ENCODE measurements around the gene VASH1.
A peak's percentile ranks its signal among the peaks of the same experiment; 100 is the strongest.

Gene VASH1

GRCh38 chr14:76717508-76718290 lies 43.6 kb upstream of the VASH1 start:
- H2AFZ ChIP-seq (ENCODE audit: low read length), result peak overlapping the region; percentile 19; the same call in 1 of the 2 replicates
- no peak for TF ChIP-seq EZH2phosphoT487 (IDR thresholded peaks at IDR 0.05; ENCODE audit: borderline replicate concordance)
- TF ChIP-seq, protein P1, sequence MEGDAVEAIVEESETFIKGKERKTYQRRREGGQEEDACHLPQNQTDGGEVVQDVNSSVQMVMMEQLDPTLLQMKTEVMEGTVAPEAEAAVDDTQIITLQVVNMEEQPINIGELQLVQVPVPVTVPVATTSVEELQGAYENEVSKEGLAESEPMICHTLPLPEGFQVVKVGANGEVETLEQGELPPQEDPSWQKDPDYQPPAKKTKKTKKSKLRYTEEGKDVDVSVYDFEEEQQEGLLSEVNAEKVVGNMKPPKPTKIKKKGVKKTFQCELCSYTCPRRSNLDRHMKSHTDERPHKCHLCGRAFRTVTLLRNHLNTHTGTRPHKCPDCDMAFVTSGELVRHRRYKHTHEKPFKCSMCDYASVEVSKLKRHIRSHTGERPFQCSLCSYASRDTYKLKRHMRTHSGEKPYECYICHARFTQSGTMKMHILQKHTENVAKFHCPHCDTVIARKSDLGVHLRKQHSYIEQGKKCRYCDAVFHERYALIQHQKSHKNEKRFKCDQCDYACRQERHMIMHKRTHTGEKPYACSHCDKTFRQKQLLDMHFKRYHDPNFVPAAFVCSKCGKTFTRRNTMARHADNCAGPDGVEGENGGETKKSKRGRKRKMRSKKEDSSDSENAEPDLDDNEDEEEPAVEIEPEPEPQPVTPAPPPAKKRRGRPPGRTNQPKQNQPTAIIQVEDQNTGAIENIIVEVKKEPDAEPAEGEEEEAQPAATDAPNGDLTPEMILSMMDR (conservative IDR thresholded peaks at IDR 0.05; ENCODE audit: low read length), result no peak
- no peaks in the 10 kb centered on the region for H3K79me2 ChIP-seq (ENCODE audit: insufficient read depth, low read length)
- no peak overlapping the region for H3K4me2 ChIP-seq (ENCODE audit: low read depth, low read length, poor library complexity, severe bottlenecking)
- H3K9me3 ChIP-seq (ENCODE audit: insufficient read depth, low read depth, low read length), result no peaks in the 10 kb centered on the region
- H3K36me3 ChIP-seq (ENCODE audit: insufficient read depth, low read length), result no peaks in the 10 kb centered on the region
- no peak overlapping the region for H3K9ac ChIP-seq (ENCODE audit: low read depth, low read length, poor library complexity, severe bottlenecking)
- no peaks in the 10 kb centered on the region for H4K20me1 ChIP-seq (ENCODE audit: insufficient read depth, low read length, poor library complexity, severe bottlenecking)
- H3K4me3 ChIP-seq (ENCODE audit: low read length, poor library complexity, severe bottlenecking), result no peak overlapping the region
- no peaks in the 10 kb centered on the region for H3K9me2 ChIP-seq (replicated peaks; ENCODE audit: low read depth, low read length)
- no peaks in the 10 kb centered on the region for H3F3A ChIP-seq (ENCODE audit: low read depth)
- H3K4me1 ChIP-seq (ENCODE audit: insufficient read depth, low read length, poor library complexity, severe bottlenecking), result peaks cover 18% of the 10 kb centered on the region
- H3K27me3 ChIP-seq (ENCODE audit: insufficient read depth, low read length, poor library complexity, severe bottlenecking), result no peaks in the 10 kb centered on the region

DNA sequence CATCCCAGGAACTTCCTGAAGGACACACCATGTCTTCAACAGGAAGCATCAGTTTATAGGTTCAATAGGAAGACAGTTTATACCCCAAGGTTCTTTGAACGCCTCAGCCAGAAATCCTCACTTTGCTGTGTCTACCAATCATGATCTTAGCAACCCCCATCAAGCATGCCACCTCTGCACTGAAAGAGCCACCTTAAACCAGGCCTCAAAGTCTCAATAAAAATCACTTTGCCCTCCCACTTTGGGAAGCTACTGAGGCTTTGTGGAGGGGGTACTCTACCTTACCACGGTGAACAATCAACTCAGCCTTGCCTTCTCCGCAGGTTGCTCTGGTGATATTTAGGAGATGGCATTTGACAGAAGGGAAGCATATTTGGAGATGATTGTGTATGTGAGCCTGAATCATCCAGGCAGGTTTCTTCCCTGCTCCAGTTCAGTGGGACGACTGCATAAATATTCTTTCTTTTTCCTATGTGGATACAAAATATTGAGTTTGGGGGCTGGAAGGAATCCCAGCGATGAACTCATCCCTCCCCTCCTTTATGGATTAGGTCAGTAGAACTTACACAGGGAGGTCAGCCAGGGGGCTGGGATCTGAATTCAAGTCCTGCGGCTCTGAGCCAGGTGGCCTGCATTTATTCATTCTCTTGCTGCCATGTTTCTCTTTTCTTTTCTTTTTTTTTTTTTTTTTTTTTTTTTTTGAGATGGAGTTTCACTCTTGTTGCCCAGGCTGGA lies 42.8 kb upstream of the VASH1 start:
- H3K4me3 ChIP-seq (ENCODE audit: low read length, poor library complexity, severe bottlenecking), result no peak overlapping the region
- no peaks in the 10 kb centered on the region for H3F3A ChIP-seq (ENCODE audit: low read depth)
- H3K9me2 ChIP-seq (replicated peaks; ENCODE audit: low read depth, low read length), result no peaks in the 10 kb centered on the region
- H3K36me3 ChIP-seq (ENCODE audit: insufficient read depth, low read length), result no peaks in the 10 kb centered on the region
- TF ChIP-seq EZH2phosphoT487 (IDR thresholded peaks at IDR 0.05; ENCODE audit: borderline replicate concordance), result no peak
- TF ChIP-seq, protein P1 (conservative IDR thresholded peaks at IDR 0.05; ENCODE audit: low read length), result no peak
- H4K20me1 ChIP-seq (ENCODE audit: insufficient read depth, low read length, poor library complexity, severe bottlenecking), result no peaks in the 10 kb centered on the region
- 0 out of 2 replicates have a peak overlapping the region, but pooled peaks have one; percentile 19 for H2AFZ ChIP-seq (ENCODE audit: low read length)
- no peaks in the 10 kb centered on the region for H3K9me3 ChIP-seq (ENCODE audit: insufficient read depth, low read depth, low read length)
- H3K4me2 ChIP-seq (ENCODE audit: low read depth, low read length, poor library complexity, severe bottlenecking), result no peak overlapping the region
- no peaks in the 10 kb centered on the region for H3K79me2 ChIP-seq (ENCODE audit: insufficient read depth, low read length)
- no peak overlapping the region for H3K9ac ChIP-seq (ENCODE audit: low read depth, low read length, poor library complexity, severe bottlenecking)
- H3K27me3 ChIP-seq (ENCODE audit: insufficient read depth, low read length, poor library complexity, severe bottlenecking), result no peaks in the 10 kb centered on the region
- H3K4me1 ChIP-seq (ENCODE audit: insufficient read depth, low read length, poor library complexity, severe bottlenecking), result peaks cover 18% of the 10 kb centered on the region

- H3K36me3 ChIP-seq (ENCODE audit: insufficient read depth, low read length), result no peaks in the 10 kb centered on the region
- TF ChIP-seq EZH2phosphoT487 (IDR thresholded peaks at IDR 0.05; ENCODE audit: borderline replicate concordance), result no peak
- TF ChIP-seq, protein P1 (conservative IDR thresholded peaks at IDR 0.05; ENCODE audit: low read length), result no peak
- peak overlapping the region; percentile 91 for H2AFZ ChIP-seq (ENCODE audit: low read length)
- no peaks in the 10 kb centered on the region for H3F3A ChIP-seq (ENCODE audit: low read depth)
- H3K27me3 ChIP-seq (ENCODE audit: insufficient read depth, low read length, poor library complexity, severe bottlenecking), result no peaks in the 10 kb centered on the region
- peaks cover 18% of the 10 kb centered on the region for H3K4me1 ChIP-seq (ENCODE audit: insufficient read depth, low read length, poor library complexity, severe bottlenecking)
- H3K9me2 ChIP-seq (replicated peaks; ENCODE audit: low read depth, low read length), result no peaks in the 10 kb centered on the region
- no peak overlapping the region for H3K4me2 ChIP-seq (ENCODE audit: low read depth, low read length, poor library complexity, severe bottlenecking)
- H3K9ac ChIP-seq (ENCODE audit: low read depth, low read length, poor library complexity, severe bottlenecking), result no peak overlapping the region
- H3K9me3 ChIP-seq (ENCODE audit: insufficient read depth, low read depth, low read length), result no peaks in the 10 kb centered on the region
- no peaks in the 10 kb centered on the region for H4K20me1 ChIP-seq (ENCODE audit: insufficient read depth, low read length, poor library complexity, severe bottlenecking)
- H3K79me2 ChIP-seq (ENCODE audit: insufficient read depth, low read length), result no peaks in the 10 kb centered on the region
- no peak overlapping the region for H3K4me3 ChIP-seq (ENCODE audit: low read length, poor library complexity, severe bottlenecking)
Measured at GRCh38 chr14:76719666-76720065, 41.6 kb upstream of the VASH1 start.
